ENCODE results near the gene SNX2. TPM values are rescaled to one million over a fixed set of nuclear protein-coding genes. Genes with fewer than 3 reads are reported as not detected.
A peak's percentile ranks its signal among the peaks of the same experiment; 100 is the strongest.

The SNX2 gene
- total and polyA plus RNA-seq, 2 donors (not counting 1 experiment from before 2014, with no cell fraction given) = 107 to 266 TPM

DNA sequence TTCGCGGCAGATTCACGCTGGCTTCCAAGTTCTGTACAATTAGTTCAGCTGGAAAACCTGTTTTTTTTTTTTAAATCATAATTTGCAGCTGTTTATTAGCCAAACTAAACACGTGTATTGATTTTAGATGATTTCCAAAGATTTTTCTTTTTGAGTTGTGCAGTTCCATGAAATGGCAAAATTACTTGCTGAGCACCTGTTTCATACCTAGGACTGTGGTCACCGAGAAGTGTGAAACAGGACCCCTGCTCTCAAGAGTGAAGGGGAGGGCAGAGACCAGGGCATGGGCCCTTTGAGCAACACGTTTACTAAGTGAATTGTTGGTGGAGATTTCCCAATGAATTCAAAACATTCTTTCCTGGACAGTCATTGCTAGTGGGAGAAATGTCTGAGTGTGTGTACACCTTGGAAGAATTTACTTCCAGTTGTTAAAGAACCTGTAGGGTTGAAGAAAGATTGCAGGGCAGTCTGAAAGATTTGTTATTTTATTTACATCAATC lies 71.2 kb downstream of the SNX2 start:
- POLR2A ChIA-PET = interaction anchor here (0.7 kb wide), 1 partner anchor 22 kb away, joined by 3 read pairs; no protein-coding TSS in a partner anchor
- peaks cover 22% of the 10 kb centered on the region in 2 donors for H3K4me1 ChIP-seq (ENCODE audit: control insufficient read depth in 2 of 2, insufficient read depth in 2 of 2, low read length in 2 of 2)
- peak; percentile 28 for DNase-seq

More for the DNA sequence above, 71.2 kb downstream of the SNX2 start:
- Histone ChIP-seq H2AFZ (ENCODE audit: insufficient read depth, low read depth, low read length, poor library complexity, severe bottlenecking) (peak overlapping the region; percentile 83), H3K27ac (ENCODE audit: low read length in 2 of 2) (peak overlapping the region; percentile 26 to 60), H3K4me2 (replicated peaks; ENCODE audit: low read depth, low read length, poor library complexity, severe bottlenecking) (peak overlapping the region; percentile 82), H3K27me3 (replicated peaks in 1 of 4; ENCODE audit: control extremely low read depth in 1 of 4, control insufficient read depth in 3 of 4, insufficient read depth in 4 of 4, low read length in 3 of 4) (no peaks in the 10 kb centered on the region), H3K79me2 (ENCODE audit: control insufficient read depth, insufficient read depth, low read length) (peaks cover 2% of the 10 kb centered on the region), H4K20me1 (ENCODE audit: control insufficient read depth, insufficient read depth, low read length, poor library complexity, severe bottlenecking) (no peaks in the 10 kb centered on the region), H3K36me3 (replicated peaks in 1 of 2; ENCODE audit: control extremely low read depth in 1 of 2, control insufficient read depth in 1 of 2, extremely low read depth in 1 of 2, insufficient read depth in 2 of 2, low read length in 1 of 2) (no peaks in the 10 kb centered on the region), H3K9ac (ENCODE audit: low read length) (peak overlapping the region; percentile 71), H3K4me3 (ENCODE audit: control extremely low read depth in 1 of 5, extremely low read depth in 1 of 5, insufficient read depth in 1 of 5, low read depth in 2 of 5, low read length in 4 of 5) (peak overlapping the region; percentile 21 to 94 (median 77)), H3K9me3 (ENCODE audit: control extremely low read depth in 1 of 3, control insufficient read depth in 2 of 3, insufficient read depth in 1 of 3, low read length in 2 of 3) (no peaks in the 10 kb centered on the region)
- H3K4me1 Mint-ChIP-seq = peaks cover 39% of the 10 kb centered on the region
- no peaks in the 10 kb centered on the region for H3K9me3 Mint-ChIP-seq (ENCODE audit: insufficient read depth)
- no peaks in the 10 kb centered on the region for H3K27me3 Mint-ChIP-seq
- intact Hi-C loops (cut with micrococcal nuclease) = loop anchor here (5.0 kb wide), 1 partner anchor 144 kb away; no protein-coding TSS in a partner anchor
- CTCF ChIA-PET = interaction anchor here (1.3 kb wide), 1 partner anchor 143 kb away, joined by 3 read pairs; no protein-coding TSS in a partner anchor
- H3K4me3 Mint-ChIP-seq = peak overlapping the region; percentile 88
- 15% methylated on average over 5 of the region's 6 CpGs for WGBS (ENCODE audit: insufficient coverage)
- ATAC-seq (ENCODE audit: low read depth) = no peak
- H3K27ac Mint-ChIP-seq = peak overlapping the region; percentile 83
- TF ChIP-seq EZH2 (IDR thresholded peaks at IDR 0.05; ENCODE audit: borderline replicate concordance, insufficient read depth, low read depth, low read length, poor library complexity, severe bottlenecking) = no peak
- no peak for TF ChIP-seq CTCF (IDR thresholded peaks at IDR 0.05)

Data from B cell (primary cell).